ENCODE measurements around the gene FAM193A.
"Not testable (repeated sequence)": the region's sequence is repeated elsewhere in the genome, so short reads cannot be mapped to it uniquely, and the experiment has no call there.

Gene FAM193A

GRCh38 chr4:2600878-2601277, 64.4 kb downstream of the FAM193A start:
- peaks cover 39% of the 10 kb centered on the region for H3K4me1 ChIP-seq

DNA sequence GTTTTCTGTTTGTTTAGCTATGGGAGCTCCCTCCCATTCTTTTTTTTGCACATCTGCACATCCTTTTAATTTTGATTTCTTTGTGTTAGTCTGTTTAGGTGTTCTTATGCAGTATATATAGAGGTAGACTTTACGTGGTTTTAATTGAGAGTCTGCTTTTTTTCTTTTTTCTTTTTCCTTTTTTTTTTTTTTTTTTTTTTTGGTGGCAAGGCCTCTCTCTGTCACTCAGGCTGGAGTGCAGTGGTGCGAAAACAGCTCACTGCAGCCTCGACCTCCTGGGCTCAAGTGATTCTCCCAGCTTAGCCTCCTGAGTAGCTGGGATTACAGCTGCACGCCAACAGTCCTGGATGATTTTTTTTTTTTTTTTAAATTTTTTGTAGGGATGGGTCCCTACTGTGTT, 68.2 kb downstream of the FAM193A start:
- H3K9me3 ChIP-seq: no peaks in the 10 kb centered on the region; the same call in 1 of the 2 replicates
- no peak overlapping the region for H3K9ac ChIP-seq
- H3K36me3 ChIP-seq: peaks cover 70% of the 10 kb centered on the region
- no peaks in the 10 kb centered on the region for H3K27me3 ChIP-seq
- H4K20me1 ChIP-seq: peaks cover 99% of the 10 kb centered on the region
- H3K27ac ChIP-seq: no peak overlapping the region
- H3K4me2 ChIP-seq: peak overlapping the region; percentile 63
- H3K4me1 ChIP-seq: peaks cover 26% of the 10 kb centered on the region
- TF ChIP-seq Cebpa-rat (IDR thresholded peaks at IDR 0.05): no peak
- no peak overlapping the region for H3K4me3 ChIP-seq

More at GRCh38 chr4:2600878-2601277, 64.4 kb downstream of the FAM193A start:
- Histone ChIP-seq H3K4me2 (no peak overlapping the region), H3K27me3 (no peaks in the 10 kb centered on the region), H3K36me3 (peaks cover 63% of the 10 kb centered on the region), H3K9me3 (no peaks in the 10 kb centered on the region), H4K20me1 (peaks cover 99% of the 10 kb centered on the region), H3K9ac (no peak overlapping the region), H3K4me3 (no peak overlapping the region), H3K27ac (no peak overlapping the region)
- no peak for TF ChIP-seq Cebpa-rat (IDR thresholded peaks at IDR 0.05)

DNA sequence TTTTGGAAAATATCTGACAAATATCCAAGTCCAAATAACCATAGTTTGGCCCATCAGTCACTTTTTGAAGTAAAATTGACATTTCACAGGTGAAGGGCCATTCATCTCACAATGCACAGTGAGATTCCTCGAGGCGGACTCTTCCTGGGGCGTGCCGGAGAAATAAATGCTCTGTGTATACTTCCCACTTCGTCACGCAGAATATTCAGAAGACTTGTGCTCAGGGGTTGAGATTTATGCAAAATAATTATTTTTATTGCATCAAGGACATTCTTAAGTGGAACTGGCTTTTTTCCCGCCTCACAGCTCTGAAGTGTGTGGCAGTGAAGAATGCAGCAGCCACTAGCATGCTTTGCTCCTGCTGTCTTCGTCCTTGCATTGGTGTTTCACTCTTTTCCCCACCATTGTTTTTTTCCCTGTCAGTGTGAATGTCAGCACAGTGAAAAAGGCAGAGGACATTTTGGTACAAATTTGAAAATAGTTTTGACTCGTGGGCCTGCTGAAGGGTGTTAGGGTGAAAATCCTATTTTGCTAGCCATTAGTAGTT, 70.6 kb downstream of the FAM193A start:
- H3K36me3 ChIP-seq: peaks cover 64% of the 10 kb centered on the region
- H3K9ac ChIP-seq: no peak overlapping the region
- no peak for TF ChIP-seq Cebpa-rat (IDR thresholded peaks at IDR 0.05)
- H3K4me1 ChIP-seq: peaks cover 26% of the 10 kb centered on the region
- H3K27ac ChIP-seq: no peak overlapping the region
- H3K27me3 ChIP-seq: no peaks in the 10 kb centered on the region
- no peak overlapping the region for H3K4me3 ChIP-seq
- H4K20me1 ChIP-seq: peaks cover 99% of the 10 kb centered on the region
- H3K4me2 ChIP-seq: no peak overlapping the region
- no peaks in the 10 kb centered on the region; the same call in 1 of the 2 replicates for H3K9me3 ChIP-seq

DNA sequence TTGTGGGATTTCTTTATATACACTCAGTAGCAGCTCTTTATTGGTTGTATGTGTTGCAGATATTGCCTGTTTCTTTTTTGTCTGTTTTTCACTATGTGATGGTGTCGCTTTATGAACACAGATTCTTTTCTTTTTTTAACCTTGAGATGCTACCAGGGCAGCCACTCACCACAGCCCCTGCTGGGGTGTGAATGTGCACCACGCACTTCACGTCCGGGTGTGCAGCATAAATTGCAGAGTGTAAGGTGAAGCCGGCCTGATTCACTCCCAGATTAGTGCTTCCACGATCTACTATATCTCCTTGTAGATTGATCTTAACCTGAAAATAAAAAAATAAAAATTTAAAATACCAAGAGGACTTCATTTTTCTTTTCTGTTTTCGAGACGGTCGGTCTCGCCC, 71.4 kb downstream of the FAM193A start:
- H3K9me3 ChIP-seq: no peaks in the 10 kb centered on the region; the same call in 1 of the 2 replicates
- peaks cover 26% of the 10 kb centered on the region for H3K4me1 ChIP-seq
- H3K4me3 ChIP-seq: no peak overlapping the region
- TF ChIP-seq Cebpa-rat (IDR thresholded peaks at IDR 0.05): no peak
- H3K27ac ChIP-seq: no peak overlapping the region
- no peak overlapping the region for H3K9ac ChIP-seq
- no peak overlapping the region for H3K4me2 ChIP-seq
- H3K36me3 ChIP-seq: peaks cover 60% of the 10 kb centered on the region
- no peaks in the 10 kb centered on the region for H3K27me3 ChIP-seq
- peaks cover 99% of the 10 kb centered on the region for H4K20me1 ChIP-seq

DNA sequence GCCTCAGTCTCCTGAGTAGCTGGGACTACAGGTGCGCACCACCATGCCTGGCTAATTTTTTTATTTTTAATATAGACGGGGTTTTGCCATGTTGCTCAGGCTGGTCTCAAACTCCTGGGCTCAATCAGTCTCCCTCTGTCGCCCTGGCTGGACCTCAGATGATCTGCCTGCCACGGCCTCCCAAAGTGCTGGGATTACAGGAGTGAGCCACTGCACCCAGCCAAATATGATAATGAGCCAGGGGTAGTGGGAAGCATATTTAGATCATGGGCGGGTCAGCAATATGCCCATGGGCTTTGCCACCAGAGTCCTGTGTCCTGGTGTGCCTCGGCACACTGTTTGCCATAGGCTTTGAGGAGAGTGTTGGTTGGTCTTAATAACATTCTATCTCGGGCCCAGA, 71.8 kb downstream of the FAM193A start:
- no peak for TF ChIP-seq Cebpa-rat (IDR thresholded peaks at IDR 0.05)
- Histone ChIP-seq H3K4me3 (no peak overlapping the region), H3K27me3 (no peaks in the 10 kb centered on the region), H3K36me3 (peaks cover 56% of the 10 kb centered on the region), H4K20me1 (peaks cover 100% of the 10 kb centered on the region), H3K4me1 (peaks cover 26% of the 10 kb centered on the region), H3K9me3 (no peaks in the 10 kb centered on the region; the same call in 1 of the 2 replicates), H3K9ac (no peak overlapping the region), H3K4me2 (no peak overlapping the region), H3K27ac (no peak overlapping the region)

GRCh38 chr4:2615821-2616220, 79.4 kb downstream of the FAM193A start:
- peak; percentile 75; the same call in 1 of the 2 replicates for TF ChIP-seq Cebpa-rat (IDR thresholded peaks at IDR 0.05)
- Histone ChIP-seq H3K4me2 (no peak overlapping the region), H3K9me3 (no peaks in the 10 kb centered on the region), H3K9ac (no peak overlapping the region), H3K4me3 (no peak overlapping the region), H3K27me3 (no peaks in the 10 kb centered on the region), H3K4me1 (peaks cover 16% of the 10 kb centered on the region), H3K27ac (no peak overlapping the region), H3K36me3 (peaks cover 36% of the 10 kb centered on the region), H4K20me1 (peaks cover 98% of the 10 kb centered on the region)

GRCh38 chr4:2617955-2618354, 81.5 kb downstream of the FAM193A start:
- H3K4me1 ChIP-seq: peaks cover 38% of the 10 kb centered on the region
- no peak overlapping the region for H3K4me2 ChIP-seq
- peaks cover 98% of the 10 kb centered on the region for H4K20me1 ChIP-seq
- no peaks in the 10 kb centered on the region for H3K27me3 ChIP-seq
- no peak overlapping the region for H3K27ac ChIP-seq
- peaks cover 41% of the 10 kb centered on the region for H3K36me3 ChIP-seq
- no peak overlapping the region for H3K4me3 ChIP-seq
- H3K9ac ChIP-seq: no peak overlapping the region
- no peak for TF ChIP-seq Cebpa-rat (IDR thresholded peaks at IDR 0.05)
- no peaks in the 10 kb centered on the region for H3K9me3 ChIP-seq

DNA sequence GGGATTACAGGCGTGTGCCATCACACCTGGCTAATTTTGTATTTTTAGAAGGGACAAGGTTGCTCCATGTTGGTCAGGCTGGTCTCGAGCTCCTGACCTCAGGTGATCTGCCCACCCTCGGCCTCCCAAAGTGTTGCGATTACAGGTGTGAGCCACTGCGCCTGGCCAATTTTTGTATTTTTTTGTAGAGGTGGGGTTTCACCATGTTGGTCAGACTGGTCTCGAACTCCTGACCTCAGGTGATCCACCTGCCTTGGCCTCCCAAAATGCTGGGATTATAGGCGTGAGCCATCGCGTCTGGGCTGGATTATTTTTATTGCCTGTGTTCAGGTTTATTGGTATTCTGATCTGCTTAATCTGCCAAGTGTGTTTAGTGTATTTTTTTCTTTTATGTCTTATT, 82.3 kb downstream of the FAM193A start:
- Histone ChIP-seq H3K4me1 (peaks cover 46% of the 10 kb centered on the region), H3K36me3 (peaks cover 44% of the 10 kb centered on the region), H4K20me1 (peaks cover 98% of the 10 kb centered on the region)
- not testable (repeated sequence) for H3K27ac ChIP-seq, H3K4me3 ChIP-seq, H3K27me3 ChIP-seq, H3K9ac ChIP-seq, H3K9me3 ChIP-seq, H3K4me2 ChIP-seq

GRCh38 chr4:2619459-2619858, 83.0 kb downstream of the FAM193A start:
- H3K27me3 ChIP-seq: no peaks in the 10 kb centered on the region
- H3K9me3 ChIP-seq: no peaks in the 10 kb centered on the region
- H3K9ac ChIP-seq: no peak overlapping the region
- H3K36me3 ChIP-seq: peaks cover 50% of the 10 kb centered on the region
- no peak overlapping the region; the same call in 1 of the 2 replicates for H3K4me2 ChIP-seq
- H3K4me3 ChIP-seq: no peak overlapping the region
- H3K4me1 ChIP-seq: peaks cover 50% of the 10 kb centered on the region
- H3K27ac ChIP-seq: no peak overlapping the region
- no peak for TF ChIP-seq Cebpa-rat (IDR thresholded peaks at IDR 0.05)
- H4K20me1 ChIP-seq: peaks cover 98% of the 10 kb centered on the region

DNA sequence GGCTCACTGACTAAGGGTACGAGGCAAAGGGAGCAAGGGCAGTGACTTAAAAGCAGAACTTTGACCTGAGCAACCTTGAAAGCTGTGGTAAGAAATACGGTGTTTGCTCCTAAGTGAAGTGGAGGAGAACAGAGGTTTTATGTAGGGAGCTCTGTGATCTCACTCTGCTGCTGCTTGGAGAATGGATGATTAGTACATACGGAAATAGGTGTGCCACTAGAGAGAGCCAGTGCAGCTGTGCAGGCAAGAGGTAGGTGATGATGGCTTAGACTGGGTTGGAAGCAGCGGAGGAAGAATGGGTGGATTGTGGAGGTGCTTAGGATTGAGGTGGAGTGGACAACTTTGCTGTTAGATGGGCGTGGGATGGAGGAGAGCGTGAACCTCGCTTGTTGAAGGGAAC, 85.0 kb downstream of the FAM193A start:
- peaks cover 50% of the 10 kb centered on the region for H3K4me1 ChIP-seq
- peak overlapping the region; percentile 42 for H3K4me2 ChIP-seq
- H3K9me3 ChIP-seq: no peaks in the 10 kb centered on the region
- TF ChIP-seq Cebpa-rat (IDR thresholded peaks at IDR 0.05): no peak
- H3K27me3 ChIP-seq: no peaks in the 10 kb centered on the region
- no peak overlapping the region for H3K4me3 ChIP-seq
- H3K27ac ChIP-seq: no peak overlapping the region
- no peak overlapping the region for H3K9ac ChIP-seq
- peaks cover 57% of the 10 kb centered on the region for H3K36me3 ChIP-seq
- H4K20me1 ChIP-seq: peaks cover 98% of the 10 kb centered on the region

- H3K4me3 ChIP-seq: no peak overlapping the region
- peaks cover 69% of the 10 kb centered on the region for H3K36me3 ChIP-seq
- no peak overlapping the region for H3K9ac ChIP-seq
- H4K20me1 ChIP-seq: peaks cover 99% of the 10 kb centered on the region
- TF ChIP-seq Cebpa-rat (IDR thresholded peaks at IDR 0.05): no peak
- no peaks in the 10 kb centered on the region for H3K27me3 ChIP-seq
- H3K4me2 ChIP-seq: peak overlapping the region; percentile 42
- H3K27ac ChIP-seq: no peak overlapping the region
- peaks cover 50% of the 10 kb centered on the region for H3K4me1 ChIP-seq
- no peaks in the 10 kb centered on the region for H3K9me3 ChIP-seq
Observed at GRCh38 chr4:2623442-2623841, 87.0 kb downstream of the FAM193A start.

All from BLaER1 (cell line).